HepG2 (cell line): ENCODE measurements around the gene HLA-DRA. TPM values are rescaled to one million over a fixed set of nuclear protein-coding genes. Genes with fewer than 3 reads are reported as not detected.

Source experiments
- ATF5 ChIP-seq: sonication (generic); formaldehyde crosslinking; IDR thresholded peaks from 2 replicates; pipeline ENCODE4 v1.4.0; 2020; ENCODE audit warnings: mild to moderate bottlenecking, low read depth, missing genetic modification reagents
- ATM ChIP-seq: fragments of 450-650 bp; IDR thresholded peaks from 2 replicates; pipeline ENCODE4 v1.7.1; 2017; ENCODE audit warnings: mild to moderate bottlenecking, borderline replicate concordance
- BRD4 ChIP-seq: sonication (generic); formaldehyde crosslinking; IDR thresholded peaks from 2 replicates; pipeline ENCODE4 v1.4.0; 2020; ENCODE audit warnings: missing genetic modification reagents
- CBX1 ChIP-seq: IDR thresholded peaks from one replicate; pipeline ENCODE4 v1.6.1; 2016; ENCODE audit warnings: antibody characterized with exemption, low read depth
- DPF2 ChIP-seq: sonication (generic); formaldehyde crosslinking; IDR thresholded peaks from 2 replicates; pipeline ENCODE4 v1.4.0; 2020; ENCODE audit warnings: mild to moderate bottlenecking, low read depth, missing genetic modification reagents, borderline replicate concordance
- EZH2 ChIP-seq: conservative IDR thresholded peaks from 2 replicates; pipeline ENCODE4 v1.6.1; 2012; ENCODE audit warnings: mild to moderate bottlenecking, low read depth, low read length, moderate library complexity
- HNRNPH1 ChIP-seq: fragments of 200-400 bp; formaldehyde crosslinking; optimal IDR thresholded peaks from 2 replicates; pipeline ENCODE3; 2017; ENCODE audit warnings: mild to moderate bottlenecking, low read depth, low read length
- HOXA3 ChIP-seq: sonication (generic); formaldehyde crosslinking; IDR thresholded peaks from 2 replicates; pipeline ENCODE4 v1.5.0; 2020; ENCODE audit warnings: missing genetic modification reagents
- KDM5B ChIP-seq: sonication (generic); formaldehyde crosslinking; IDR thresholded peaks from 2 replicates; pipeline ENCODE4 v1.4.0; 2020; ENCODE audit warnings: missing genetic modification reagents, mild to moderate bottlenecking, borderline replicate concordance
- MEIS1 ChIP-seq: sonication (generic); formaldehyde crosslinking; IDR thresholded peaks from 2 replicates; pipeline ENCODE4 v1.9.0; 2021; ENCODE audit warnings: mild to moderate bottlenecking, missing genetic modification reagents, moderate library complexity, borderline replicate concordance
- NPAS2 ChIP-seq: sonication (generic); formaldehyde crosslinking; IDR thresholded peaks from 2 replicates; pipeline ENCODE4 v1.8.0; 2022; ENCODE audit warnings: mild to moderate bottlenecking, missing genetic modification reagents, borderline replicate concordance
- NR2C2 ChIP-seq: sonication (generic); formaldehyde crosslinking; IDR thresholded peaks from 2 replicates; pipeline ENCODE4 v1.4.0; 2020; ENCODE audit warnings: missing genetic modification reagents, mild to moderate bottlenecking, moderate library complexity, borderline replicate concordance
- RARG ChIP-seq: sonication (generic); formaldehyde crosslinking; IDR thresholded peaks from 2 replicates; pipeline ENCODE4 v1.4.0; 2020; ENCODE audit warnings: low read depth, mild to moderate bottlenecking, missing genetic modification reagents
- RFXAP ChIP-seq: sonication (generic); formaldehyde crosslinking; IDR thresholded peaks from 2 replicates; pipeline ENCODE4 v1.4.0; 2020; ENCODE audit warnings: missing genetic modification reagents, borderline replicate concordance
- SMYD3 ChIP-seq: sonication (generic); formaldehyde crosslinking; IDR thresholded peaks from 2 replicates; pipeline ENCODE4 v1.8.1; 2023; ENCODE audit warnings: mild to moderate bottlenecking, missing genetic modification reagents
- TEAD3 ChIP-seq: optimal IDR thresholded peaks from 2 replicates; pipeline ENCODE3; 2016; ENCODE audit warnings: borderline replicate concordance
- TP53 ChIP-seq: sonication (generic); formaldehyde crosslinking; conservative IDR thresholded peaks from 2 replicates; pipeline ENCODE4 v1.4.0; 2020; ENCODE audit warnings: missing genetic modification reagents
- ZNF276 ChIP-seq: sonication (generic); formaldehyde crosslinking; IDR thresholded peaks from 2 replicates; pipeline ENCODE4 v1.4.0; 2020; ENCODE audit warnings: mild to moderate bottlenecking, low read depth, missing genetic modification reagents
- ZNF282 ChIP-seq: fragments of 450-650 bp; IDR thresholded peaks from 2 replicates; pipeline ENCODE4 v1.6.1; 2018; ENCODE audit not compliant: partially characterized antibody
- ZNF343 ChIP-seq: sonication (generic); formaldehyde crosslinking; IDR thresholded peaks from 2 replicates; pipeline ENCODE4 v1.4.0; 2020; ENCODE audit warnings: mild to moderate bottlenecking, missing genetic modification reagents
- ZNF44 ChIP-seq: sonication (generic); formaldehyde crosslinking; IDR thresholded peaks from 2 replicates; pipeline ENCODE4 v1.5.1; 2020; ENCODE audit warnings: mild to moderate bottlenecking, missing genetic modification reagents
- ZNF549 ChIP-seq: sonication (generic); formaldehyde crosslinking; IDR thresholded peaks from 2 replicates; pipeline ENCODE4 v1.5.0; 2020; ENCODE audit warnings: missing genetic modification reagents
- polyA plus RNA-seq, 8 experiments: library from polyadenylated mRNA; depleted of rRNA in 3 of 8; stranded (reverse) in 7 of 8; unstranded in 1 of 8; fragments of >200 nt; fragmentation: Illumina TruSeq in 4 of 8; extraction: Trizol in 4 of 8; gene quantifications; 2 replicates each; pipeline versions ENCODE4 v1.2.1 to v1.2.3, GENCODE V29; 2011 to 2016; ENCODE audit warnings: low read depth in 4 of 8, missing spikeins in 1 of 8, mixed read lengths in 1 of 8; ENCODE audit not compliant: insufficient read depth in 1 of 8
- total RNA-seq, 5 experiments: library from RNA; depleted of rRNA; stranded (reverse); fragments of >200 nt; fragmentation: Illumina TruSeq; extraction: Trizol; gene quantifications; 2 replicates each; pipeline ENCODE4 v1.2.3, GENCODE V29; 2016; ENCODE audit warnings: low read depth in 1 of 5
- TF ChIP-seq, protein P1 (sequence below): IDR thresholded peaks from 2 replicates; pipeline ENCODE4 v1.6.1; 2016; ENCODE audit warnings: mild to moderate bottlenecking, missing biosample characterization, missing genetic modification reagents
- TF ChIP-seq, protein P2 (sequence below): IDR thresholded peaks from 2 replicates; pipeline ENCODE4 v1.4.0; 2020; ENCODE audit warnings: mild to moderate bottlenecking, missing genetic modification reagents

Gene HLA-DRA
- total and polyA plus RNA-seq, 2 of the 13 experiments (the other 11 are each of a cell fraction or from before 2014, with no cell fraction given) = not detected

DNA sequence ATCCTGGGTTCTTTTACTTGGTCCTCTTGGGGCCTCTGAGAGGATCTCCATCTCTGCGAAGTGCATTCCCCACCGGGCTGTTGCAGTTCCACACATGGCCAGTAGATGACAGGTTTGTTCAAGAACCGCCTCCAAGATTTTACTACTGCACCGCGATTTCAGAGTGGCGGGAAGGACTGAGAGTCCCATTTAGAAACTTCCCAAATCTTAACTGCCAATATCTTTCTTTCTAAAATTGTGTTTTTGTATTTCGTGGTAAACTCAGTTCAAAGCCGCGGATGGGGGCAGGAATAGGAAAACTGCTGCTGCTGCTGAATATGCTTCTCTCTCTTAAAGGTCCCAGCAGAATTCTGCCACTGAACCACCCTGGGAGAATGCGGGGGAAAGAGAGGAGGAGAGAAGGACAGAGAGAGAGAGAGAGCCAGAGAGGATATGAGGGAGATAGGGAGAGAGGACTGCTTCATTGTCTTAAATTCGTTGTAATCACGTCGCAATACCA is 24.1 kb upstream of the HLA-DRA start (continued):
- TF ChIP-seq, protein P1, sequence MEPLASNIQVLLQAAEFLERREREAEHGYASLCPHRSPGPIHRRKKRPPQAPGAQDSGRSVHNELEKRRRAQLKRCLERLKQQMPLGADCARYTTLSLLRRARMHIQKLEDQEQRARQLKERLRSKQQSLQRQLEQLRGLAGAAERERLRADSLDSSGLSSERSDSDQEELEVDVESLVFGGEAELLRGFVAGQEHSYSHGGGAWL (CRISPR knock-in tag) = no peak
- TF ChIP-seq HNRNPH1 = no peak
- no peak for TF ChIP-seq ZNF44 (CRISPR knock-in tag)
- TF ChIP-seq ZNF282 = no peak
- no peak for TF ChIP-seq ATF5 (CRISPR knock-in tag)
- no peak for TF ChIP-seq EZH2
- TF ChIP-seq ZNF549 (CRISPR knock-in tag) = no peak
- no peak for TF ChIP-seq SMYD3 (CRISPR knock-in tag)
- no peak for TF ChIP-seq ZNF276
- no peak for TF ChIP-seq ZNF343 (CRISPR knock-in tag)
- TF ChIP-seq ATM = no peak
- TF ChIP-seq TEAD3 (CRISPR knock-in tag) = peak; percentile 32
- TF ChIP-seq CBX1 = no peak
- TF ChIP-seq HOXA3 (CRISPR knock-in tag) = no peak
- no peak for TF ChIP-seq RARG (CRISPR knock-in tag)
- no peak for TF ChIP-seq BRD4 (CRISPR knock-in tag)
- no peak for TF ChIP-seq NR2C2
- no peak for TF ChIP-seq TP53
- TF ChIP-seq KDM5B (CRISPR knock-in tag) = no peak
- TF ChIP-seq, protein P2, sequence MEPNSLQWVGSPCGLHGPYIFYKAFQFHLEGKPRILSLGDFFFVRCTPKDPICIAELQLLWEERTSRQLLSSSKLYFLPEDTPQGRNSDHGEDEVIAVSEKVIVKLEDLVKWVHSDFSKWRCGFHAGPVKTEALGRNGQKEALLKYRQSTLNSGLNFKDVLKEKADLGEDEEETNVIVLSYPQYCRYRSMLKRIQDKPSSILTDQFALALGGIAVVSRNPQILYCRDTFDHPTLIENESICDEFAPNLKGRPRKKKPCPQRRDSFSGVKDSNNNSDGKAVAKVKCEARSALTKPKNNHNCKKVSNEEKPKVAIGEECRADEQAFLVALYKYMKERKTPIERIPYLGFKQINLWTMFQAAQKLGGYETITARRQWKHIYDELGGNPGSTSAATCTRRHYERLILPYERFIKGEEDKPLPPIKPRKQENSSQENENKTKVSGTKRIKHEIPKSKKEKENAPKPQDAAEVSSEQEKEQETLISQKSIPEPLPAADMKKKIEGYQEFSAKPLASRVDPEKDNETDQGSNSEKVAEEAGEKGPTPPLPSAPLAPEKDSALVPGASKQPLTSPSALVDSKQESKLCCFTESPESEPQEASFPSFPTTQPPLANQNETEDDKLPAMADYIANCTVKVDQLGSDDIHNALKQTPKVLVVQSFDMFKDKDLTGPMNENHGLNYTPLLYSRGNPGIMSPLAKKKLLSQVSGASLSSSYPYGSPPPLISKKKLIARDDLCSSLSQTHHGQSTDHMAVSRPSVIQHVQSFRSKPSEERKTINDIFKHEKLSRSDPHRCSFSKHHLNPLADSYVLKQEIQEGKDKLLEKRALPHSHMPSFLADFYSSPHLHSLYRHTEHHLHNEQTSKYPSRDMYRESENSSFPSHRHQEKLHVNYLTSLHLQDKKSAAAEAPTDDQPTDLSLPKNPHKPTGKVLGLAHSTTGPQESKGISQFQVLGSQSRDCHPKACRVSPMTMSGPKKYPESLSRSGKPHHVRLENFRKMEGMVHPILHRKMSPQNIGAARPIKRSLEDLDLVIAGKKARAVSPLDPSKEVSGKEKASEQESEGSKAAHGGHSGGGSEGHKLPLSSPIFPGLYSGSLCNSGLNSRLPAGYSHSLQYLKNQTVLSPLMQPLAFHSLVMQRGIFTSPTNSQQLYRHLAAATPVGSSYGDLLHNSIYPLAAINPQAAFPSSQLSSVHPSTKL (CRISPR knock-in tag) = no peak
- TF ChIP-seq MEIS1 = no peak
- no peak for TF ChIP-seq DPF2 (CRISPR knock-in tag)
- TF ChIP-seq RFXAP (CRISPR knock-in tag) = peak; percentile 42; the same call in 1 of the 2 replicates
- no peak for TF ChIP-seq NPAS2 (CRISPR knock-in tag)
